NCI-H2196 treated with DMSO at 0.1 percent for 48 hours (cell line): ENCODE data around the gene OPCML.

Source experiments
- DNase-seq: peaks from one replicate; lab custom pipeline; 2025; ENCODE audit not compliant: unreplicated experiment; lab: John Stamatoyannopoulos, UW

OPCML gene

GRCh38 chr11:132601875-132602274 lies 930.4 kb downstream of the OPCML start:
- no peak for DNase-seq

GRCh38 chr11:132595711-132596134 lies 936.6 kb downstream of the OPCML start:
- DNase-seq, result no peak

DNA sequence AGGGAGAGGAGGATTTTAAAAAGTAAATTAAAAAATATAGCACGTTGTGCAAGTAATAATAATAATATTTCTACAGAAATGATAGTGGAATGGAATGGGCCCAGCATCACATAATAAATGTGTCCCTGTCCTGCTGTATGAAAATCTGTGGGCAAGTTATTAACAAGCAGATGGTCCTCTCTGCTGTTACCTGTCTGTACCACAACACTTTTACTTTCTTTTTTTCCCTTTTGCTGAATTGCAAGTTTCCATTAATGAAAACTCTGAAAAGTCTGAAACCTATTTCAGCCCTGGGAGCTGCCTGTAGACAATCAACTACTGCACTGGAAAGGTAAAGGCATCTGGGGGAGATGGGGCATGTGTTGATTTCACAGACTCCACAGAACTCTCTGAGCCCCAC lies 937.1 kb downstream of the OPCML start:
- no peak for DNase-seq

DNA sequence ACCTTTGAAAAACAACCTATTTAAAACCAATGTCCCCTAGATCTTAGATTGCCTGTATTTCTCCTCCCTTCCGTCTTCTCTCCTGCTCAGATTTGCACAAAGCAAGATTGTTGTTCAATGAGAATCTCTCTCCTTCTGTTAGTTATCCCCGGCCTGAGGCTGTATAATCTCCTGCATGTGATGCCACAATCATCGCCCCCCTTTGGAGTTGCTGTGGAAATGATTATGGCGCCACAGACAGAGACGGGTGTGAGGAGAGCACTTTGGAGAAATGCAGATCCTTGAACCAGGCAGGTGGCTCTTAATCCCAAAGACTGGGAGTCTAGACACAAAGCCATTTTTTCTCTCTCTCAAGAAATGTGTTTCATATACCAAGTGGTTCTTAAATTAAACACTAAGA lies 941.3 kb downstream of the OPCML start:
- DNase-seq, result no peak

- no peak for DNase-seq
These were observed 941.7 kb downstream of the OPCML start for GRCh38 chr11:132590554-132590953.

DNA sequence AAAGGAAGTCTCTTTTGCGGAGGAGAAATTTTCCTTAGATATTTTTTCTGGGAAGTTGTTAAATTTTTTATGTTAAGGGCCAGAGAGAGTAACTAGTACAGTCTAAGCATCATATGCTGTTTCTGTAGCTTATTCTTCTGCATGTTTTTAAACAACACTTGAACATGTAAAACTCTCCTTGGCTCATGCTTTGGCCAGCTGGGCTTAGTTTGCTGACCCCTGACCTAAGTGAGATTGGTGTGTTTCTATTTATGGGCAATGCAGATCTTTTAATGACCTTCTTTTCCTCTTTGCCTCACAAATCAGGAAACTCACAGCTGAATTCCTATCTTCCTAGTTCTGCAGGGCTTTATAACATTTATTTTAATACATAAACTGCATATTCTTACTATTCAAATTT lies 942.5 kb downstream of the OPCML start:
- DNase-seq, result no peak

- DNase-seq, result no peak
These were observed 943.9 kb downstream of the OPCML start for GRCh38 chr11:132588366-132588765.

DNA sequence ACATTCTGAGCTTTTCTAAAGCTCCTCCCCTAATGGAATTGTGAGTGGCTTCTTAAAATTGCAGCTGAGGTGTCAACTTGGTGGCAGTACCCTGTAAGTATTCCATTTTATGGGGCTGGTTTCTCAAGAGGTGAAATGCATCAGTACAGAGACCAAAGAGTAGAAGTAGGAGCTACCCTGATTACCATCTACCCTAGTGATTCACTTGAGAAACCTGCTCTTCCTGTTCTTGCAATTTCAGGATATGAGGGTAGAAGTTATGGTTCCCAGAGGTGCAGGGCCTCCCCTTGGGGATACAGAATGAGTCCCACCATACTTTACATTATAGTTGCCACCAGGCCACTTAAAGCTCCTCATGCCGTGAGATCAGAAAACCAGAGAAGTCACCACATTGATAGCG lies 944.6 kb downstream of the OPCML start:
- no peak for DNase-seq

DNA sequence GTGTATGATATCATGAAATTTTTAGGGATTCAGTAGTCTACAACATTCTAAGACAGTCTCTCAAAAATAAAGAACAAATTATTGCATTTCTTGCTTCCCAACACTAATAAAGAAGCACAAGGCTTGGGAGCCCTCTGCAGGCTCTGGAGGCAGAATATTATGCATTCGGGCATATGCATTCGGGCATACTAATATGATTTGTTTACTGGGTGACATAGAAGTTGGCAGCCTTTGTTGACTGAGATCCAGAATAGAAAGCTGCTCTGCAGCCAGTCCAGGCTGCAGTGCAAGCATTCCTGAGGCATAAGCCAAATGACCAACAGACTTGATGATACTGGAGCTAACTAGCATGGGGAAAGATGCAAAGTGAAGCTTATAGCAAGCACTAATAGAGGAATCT lies 945.5 kb downstream of the OPCML start:
- no peak for DNase-seq

GRCh38 chr11:132579634-132580327 lies 952.5 kb downstream of the OPCML start:
- DNase-seq, result no peak

DNA sequence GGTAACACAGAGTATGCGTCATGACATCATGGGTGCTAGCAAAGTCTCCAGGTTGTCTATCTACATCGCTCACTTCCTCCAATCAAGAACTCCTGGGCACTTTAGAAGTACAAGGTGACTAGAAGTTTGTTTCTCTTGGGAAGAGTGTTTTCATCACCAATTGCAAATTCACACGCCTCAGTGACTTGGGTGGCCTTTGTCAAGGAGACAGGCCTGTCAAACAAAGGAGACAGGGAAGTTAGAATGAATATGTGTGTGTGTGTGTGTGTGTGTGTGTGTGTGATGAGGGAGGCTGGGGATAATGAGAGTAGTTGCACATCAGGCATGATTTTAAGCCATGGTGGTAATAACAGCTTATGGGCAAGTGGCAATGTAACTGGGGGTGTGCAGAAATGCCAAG lies 953.2 kb downstream of the OPCML start:
- no peak for DNase-seq

DNA sequence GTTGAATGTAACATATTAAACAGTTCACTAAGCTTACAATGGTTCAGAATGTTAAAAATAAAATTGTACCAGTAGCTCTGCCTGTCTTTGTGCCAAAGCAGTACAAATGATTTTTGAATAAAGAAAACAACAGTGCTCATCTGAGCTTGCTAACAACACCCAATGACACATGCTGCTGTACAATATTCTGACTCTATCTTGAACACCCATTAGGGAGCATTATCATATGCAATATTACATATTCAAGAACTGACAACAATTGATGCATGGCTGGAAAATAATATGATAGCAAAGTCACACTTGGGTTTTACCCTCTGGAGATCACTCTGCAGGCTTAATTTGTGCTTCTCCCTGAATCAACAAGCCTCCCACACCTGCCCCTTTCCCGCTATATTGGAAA lies 953.7 kb downstream of the OPCML start:
- DNase-seq, result no peak

DNA sequence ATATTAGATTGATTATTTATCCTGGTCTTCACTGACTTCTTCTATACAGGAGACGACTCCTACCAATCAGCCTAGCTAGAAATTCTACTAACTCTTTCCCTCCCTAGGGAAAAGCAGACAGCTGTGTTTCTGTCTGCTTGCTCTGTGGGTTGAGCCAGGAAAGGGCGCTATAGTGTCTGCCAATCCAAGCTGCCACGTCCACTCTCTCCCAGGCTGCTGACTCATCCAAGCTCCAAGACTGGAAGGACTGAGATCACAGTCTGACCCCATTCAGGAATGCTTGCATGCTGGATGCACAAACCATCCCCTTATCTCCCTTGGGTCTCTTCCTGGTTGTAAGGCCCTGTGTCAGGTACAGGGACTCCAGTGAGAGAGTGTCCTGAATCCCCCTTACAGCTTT lies 955.6 kb downstream of the OPCML start:
- DNase-seq, result no peak

- DNase-seq, result no peak
These were observed 968.0 kb downstream of the OPCML start for GRCh38 chr11:132564091-132564885.

DNA sequence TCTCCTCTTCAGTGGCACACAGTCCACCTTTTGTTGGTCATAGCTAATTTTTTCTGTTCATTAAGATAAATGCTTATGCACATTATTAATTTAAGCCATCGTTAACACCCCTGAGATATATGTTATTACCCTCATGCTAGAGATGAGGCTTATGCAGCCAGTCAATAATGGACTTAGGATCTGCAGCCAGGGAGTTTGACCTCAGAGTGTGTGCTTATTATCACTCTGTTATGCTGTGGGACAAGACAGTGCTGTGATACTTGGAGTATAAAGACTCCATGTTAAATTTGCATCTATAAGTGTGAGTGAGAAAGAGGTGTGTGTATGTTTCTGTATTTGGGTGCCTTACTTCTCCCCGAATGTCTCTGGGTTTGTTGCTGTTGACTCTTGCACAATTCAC lies 969.3 kb downstream of the OPCML start:
- no peak for DNase-seq

DNA sequence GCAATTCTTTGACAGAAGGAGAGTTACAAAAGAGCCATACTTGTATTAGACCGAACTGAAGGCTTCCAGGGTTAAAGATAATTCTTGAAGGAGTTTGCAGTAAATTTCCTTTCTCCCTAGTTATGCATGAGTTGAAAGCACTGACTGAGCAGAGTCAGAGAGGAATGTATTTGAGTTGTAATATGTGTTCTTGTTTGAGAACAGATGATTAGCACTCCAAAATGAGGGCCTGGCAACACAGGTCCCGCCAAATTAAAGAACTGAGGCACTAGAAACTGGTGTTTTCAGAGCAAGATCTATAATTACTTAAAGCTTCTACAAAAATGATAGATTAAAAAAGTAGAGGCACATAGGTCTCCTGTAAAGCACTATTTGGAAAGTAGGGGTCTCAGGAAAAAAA lies 970.4 kb downstream of the OPCML start:
- DNase-seq, result no peak

DNA sequence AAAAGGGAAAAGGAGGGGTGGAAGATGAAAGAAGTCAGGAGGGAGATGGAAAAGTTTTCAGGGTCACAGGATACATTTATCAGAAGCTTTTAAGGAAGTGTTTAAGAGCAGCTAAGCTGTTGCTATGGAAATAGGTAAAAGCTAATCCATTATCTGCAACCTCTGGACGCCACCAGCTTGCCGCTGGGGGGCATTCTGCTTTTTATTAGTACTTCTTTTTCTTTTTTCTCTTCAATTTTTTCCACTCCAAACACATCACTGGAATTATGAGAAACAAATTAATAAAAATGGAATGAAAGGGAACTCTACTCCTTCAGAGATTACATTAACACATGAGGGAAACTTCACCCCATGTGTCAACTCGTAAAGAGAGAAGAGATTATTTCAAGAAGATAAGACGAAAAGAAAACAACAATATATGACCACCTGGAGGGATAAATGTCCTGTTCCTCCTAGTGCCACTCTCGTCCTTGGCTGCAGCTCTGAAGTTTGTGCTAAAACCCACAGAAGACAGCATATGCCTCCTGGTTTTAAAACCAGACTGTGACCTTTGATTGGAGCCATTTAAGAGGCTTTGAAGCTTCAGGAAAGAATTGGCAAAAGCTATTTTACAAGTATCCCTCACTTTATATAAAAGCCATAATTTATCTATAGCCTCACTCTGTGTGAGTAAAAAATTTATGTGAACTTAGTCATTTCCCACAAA lies 972.8 kb downstream of the OPCML start:
- no peak for DNase-seq

DNA sequence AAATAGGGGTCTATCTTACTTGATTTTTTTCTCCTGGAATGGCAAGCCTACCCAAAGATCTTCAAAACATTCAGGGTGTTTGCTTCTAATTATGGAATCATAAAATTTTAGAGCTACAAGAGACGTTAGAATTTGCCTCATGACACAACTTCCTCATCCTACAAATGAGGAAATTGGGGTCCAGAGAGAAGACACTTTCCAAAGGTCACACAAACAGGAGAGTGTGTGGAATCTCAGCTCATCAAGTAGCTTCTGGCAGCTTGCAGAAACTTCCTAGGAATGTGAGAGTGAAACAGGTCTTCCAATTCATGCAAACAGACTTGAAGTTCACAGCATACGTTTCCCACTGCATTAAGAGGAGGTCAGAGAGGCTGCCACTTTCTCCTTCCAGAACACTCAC lies 976.0 kb downstream of the OPCML start:
- no peak for DNase-seq

GRCh38 chr11:132555617-132556016 lies 976.7 kb downstream of the OPCML start:
- no peak for DNase-seq

- no peak for DNase-seq
These were observed 981.3 kb downstream of the OPCML start for GRCh38 chr11:132551016-132551415.

GRCh38 chr11:132549561-132549960 lies 982.7 kb downstream of the OPCML start:
- DNase-seq, result no peak

- DNase-seq, result no peak
These were observed 983.3 kb downstream of the OPCML start for GRCh38 chr11:132549001-132549400.
